ENCODE measurements around the gene NRG3.

DNA sequence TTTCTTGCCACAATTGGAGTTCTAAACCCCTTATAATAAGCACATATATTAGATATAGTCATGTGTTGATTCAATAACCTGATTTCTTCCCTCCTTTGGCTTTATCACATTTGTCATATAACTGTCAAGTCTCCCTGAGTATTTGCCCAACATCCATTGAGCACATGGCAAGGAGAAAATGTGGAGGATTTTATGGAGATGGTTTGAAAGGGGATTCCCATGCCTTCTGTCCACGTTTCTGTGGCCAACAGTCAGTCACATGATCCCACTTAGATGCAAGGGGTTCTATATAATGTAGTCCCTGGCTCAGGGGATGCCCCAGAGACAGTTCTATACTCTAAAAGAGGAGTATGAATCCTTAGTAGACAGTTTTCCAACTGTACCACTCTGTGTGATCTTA is 577.7 kb downstream of the NRG3 start:
- no peak for TF ChIP-seq POLR2AphosphoS5 (IDR thresholded peaks at IDR 0.05; ENCODE audit: borderline replicate concordance, low read depth, low read length)
- TF ChIP-seq EZH2 (IDR thresholded peaks at IDR 0.05), result no peak
- no peak for TF ChIP-seq FOXP2 (optimal IDR thresholded peaks at IDR 0.05; ENCODE audit: control extremely low read depth, extremely low read length, insufficient read depth)

Data from SK-N-MC (cell line).